Caco-2 (cell line): ENCODE results near the gene PROX1. TPM values are rescaled to one million over a fixed set of nuclear protein-coding genes. Genes with fewer than 3 reads are reported as not detected.

ENCODE experiments used
- BruUV-seq: library from RNA; stranded (reverse); fragments of 400-500 nt; replicated peaks from 2 replicates; lab custom pipeline; 2021; lab: Mats Ljungman, UMichigan
- CTCF ChIA-PET: fragments of 300-600 bp; sonication (Branson Sonifier 250); formaldehyde crosslinking; loops from one replicate; lab custom pipeline; 2022; ENCODE audit warnings: antibody characterized with exemption; lab: Charles Lee
- POLR2A ChIA-PET: fragments of 300-600 bp; sonication (Branson Sonifier 250); formaldehyde crosslinking; loops from one replicate; lab custom pipeline; 2022; ENCODE audit warnings: antibody characterized with exemption; lab: Charles Lee
- DNase-seq, 2 experiments: peaks; one replicate each; pipeline versions ENCODE4 v3.0.0 to v3.0.0-alpha.2; 2020 to 2022
- H3K27me3 ChIP-seq: replicated peaks from 2 replicates; pipeline ENCODE4 v1.6.0; 2011; ENCODE audit warnings: low read length; ENCODE audit not compliant: control insufficient read depth, insufficient read depth
- H3K36me3 ChIP-seq: 2 replicates; pipeline ENCODE4 v1.5.1; 2011; ENCODE audit warnings: low read length; ENCODE audit not compliant: control insufficient read depth, insufficient read depth
- H3K4me1 ChIP-seq: fragments of 250-450 bp; sonication (Bioruptor Pico); 2 replicates; pipeline ENCODE4 v1.5.1; 2020; ENCODE audit warnings: mild to moderate bottlenecking
- H3K4me3 ChIP-seq: 2 replicates; pipeline ENCODE4 v1.5.1; 2011; ENCODE audit warnings: low read depth, mild to moderate bottlenecking, control low read depth, low read length
- H3K9me3 ChIP-seq: fragments of 250-450 bp; sonication (Bioruptor Pico); 2 replicates; pipeline ENCODE4 v1.5.1; 2020; ENCODE audit warnings: mild to moderate bottlenecking, moderate library complexity
- H3K27ac Mint-ChIP-seq: one replicate; pipeline ENCODE4 v1.8.0; 2022; ENCODE audit warnings: mixed read lengths; ENCODE audit not compliant: unreplicated experiment
- H3K27me3 Mint-ChIP-seq: one replicate; pipeline ENCODE4 v1.8.0; 2022; ENCODE audit warnings: mixed read lengths; ENCODE audit not compliant: insufficient read depth, unreplicated experiment
- H3K36me3 Mint-ChIP-seq: one replicate; pipeline ENCODE4 v1.8.0; 2022; ENCODE audit warnings: mild to moderate bottlenecking, mixed read lengths; ENCODE audit not compliant: insufficient read depth, unreplicated experiment
- H3K4me1 Mint-ChIP-seq: one replicate; pipeline ENCODE4 v1.8.0; 2022; ENCODE audit warnings: low read depth, mixed read lengths; ENCODE audit not compliant: unreplicated experiment
- H3K4me3 Mint-ChIP-seq: one replicate; pipeline ENCODE4 v1.8.0; 2022; ENCODE audit warnings: mild to moderate bottlenecking, moderate library complexity, mixed read lengths; ENCODE audit not compliant: unreplicated experiment
- H3K9me3 Mint-ChIP-seq: one replicate; pipeline ENCODE4 v1.8.0; 2022; ENCODE audit warnings: mixed read lengths; ENCODE audit not compliant: unreplicated experiment
- CTCF ChIP-seq, 2 experiments: fragments of 200-600 bp in 1 of 2; IDR thresholded peaks; 1 replicate in 1 of 2; 2 replicates in 1 of 2; pipeline versions ENCODE4 v1.5.1 to v1.8.0; 2011 to 2022; ENCODE audit warnings: antibody characterized with exemption in 1 of 2, control low read depth in 1 of 2, inconsistent platforms in 1 of 2, low read depth in 1 of 2, low read length in 1 of 2, mild to moderate bottlenecking in 1 of 2, moderate library complexity in 1 of 2; ENCODE audit not compliant: insufficient read depth in 1 of 2, severe bottlenecking in 1 of 2, unreplicated experiment in 1 of 2
- intact Hi-C: fragments of 100-400 bp; cut with micrococcal nuclease; formaldehyde crosslinking; loops from one replicate; pipeline ENCODE4 v1.10.0; 2022; ENCODE audit not compliant: unreplicated experiment
- total RNA-seq: library from RNA; stranded (reverse); gene quantifications from 2 replicates; pipeline ENCODE4 v1.2.3, GENCODE V29; 2022

Gene PROX1
- total RNA-seq, 1 experiment from 2014 or later: 17.6 TPM

- Mint-ChIP-seq H3K27ac (no peak overlapping the region), H3K9me3 (no peaks in the 10 kb centered on the region), H3K27me3 (no peaks in the 10 kb centered on the region), H3K4me3 (no peak overlapping the region), H3K4me1 (peaks cover 7% of the 10 kb centered on the region), H3K36me3 (no peaks in the 10 kb centered on the region)
- Histone ChIP-seq H3K36me3 (no peaks in the 10 kb centered on the region), H3K4me1 (peaks cover 9% of the 10 kb centered on the region; the same call in 1 of the 2 replicates), H3K9me3 (no peaks in the 10 kb centered on the region), H3K27me3 (no peaks in the 10 kb centered on the region), H3K4me3 (no peak overlapping the region)
- POLR2A ChIA-PET: no interaction called here
- no peak for TF ChIP-seq CTCF (IDR thresholded peaks at IDR 0.05; ENCODE audit: insufficient read depth in 1 of 2, low read depth in 1 of 2, low read length in 1 of 2, severe bottlenecking in 1 of 2, unreplicated experiment in 1 of 2)
- intact Hi-C loops: no loop called here
- no TSS peak for BruUV-seq
- DNase-seq: no peak
- CTCF ChIA-PET: no interaction called here
Measured at GRCh38 chr1:214074477-214074876, 86.7 kb downstream of the PROX1 start.

GRCh38 chr1:214075305-214075998 is 87.7 kb downstream of the PROX1 start:
- DNase-seq: no peak
- TF ChIP-seq CTCF (IDR thresholded peaks at IDR 0.05; ENCODE audit: insufficient read depth in 1 of 2, low read depth in 1 of 2, low read length in 1 of 2, severe bottlenecking in 1 of 2, unreplicated experiment in 1 of 2): no peak
- H3K27me3 Mint-ChIP-seq: no peaks in the 10 kb centered on the region
- ChIA-PET CTCF (interaction anchor here (0.5 to 0.7 kb wide), 2 partner anchors 25 to 472 kb away, joined by 3 read pairs; no protein-coding TSS in a partner anchor), POLR2A (no interaction called here)
- H3K4me3 Mint-ChIP-seq: no peak overlapping the region
- Histone ChIP-seq H3K27me3 (no peaks in the 10 kb centered on the region), H3K9me3 (no peaks in the 10 kb centered on the region), H3K4me3 (no peak overlapping the region), H3K4me1 (peaks cover 9% of the 10 kb centered on the region; the same call in 1 of the 2 replicates), H3K36me3 (no peaks in the 10 kb centered on the region)
- no peak overlapping the region for H3K27ac Mint-ChIP-seq
- intact Hi-C loops: no loop called here
- H3K36me3 Mint-ChIP-seq: no peaks in the 10 kb centered on the region
- H3K9me3 Mint-ChIP-seq: no peaks in the 10 kb centered on the region
- H3K4me1 Mint-ChIP-seq: peaks cover 7% of the 10 kb centered on the region
- no TSS peak for BruUV-seq

- TF ChIP-seq CTCF (IDR thresholded peaks at IDR 0.05; ENCODE audit: insufficient read depth in 1 of 2, low read depth in 1 of 2, low read length in 1 of 2, severe bottlenecking in 1 of 2, unreplicated experiment in 1 of 2): no peak
- Mint-ChIP-seq H3K4me3 (no peak overlapping the region), H3K4me1 (peaks cover 7% of the 10 kb centered on the region), H3K36me3 (no peaks in the 10 kb centered on the region), H3K9me3 (no peaks in the 10 kb centered on the region), H3K27ac (no peak overlapping the region), H3K27me3 (no peaks in the 10 kb centered on the region)
- intact Hi-C loops: no loop called here
- no peaks in the 10 kb centered on the region for H3K9me3 ChIP-seq
- ChIA-PET CTCF (interaction anchor here (0.5 to 0.7 kb wide), 2 partner anchors 26 to 473 kb away, joined by 3 read pairs; no protein-coding TSS in a partner anchor), POLR2A (no interaction called here)
- BruUV-seq: no TSS peak
- no peaks in the 10 kb centered on the region for H3K27me3 ChIP-seq
- peaks cover 9% of the 10 kb centered on the region; the same call in 1 of the 2 replicates for H3K4me1 ChIP-seq
- no peak for DNase-seq
- H3K4me3 ChIP-seq: no peak overlapping the region
- no peaks in the 10 kb centered on the region for H3K36me3 ChIP-seq
Measured at GRCh38 chr1:214075999-214076707, 88.4 kb downstream of the PROX1 start.
